Kidney tubule cell (primary cell): Measurements from ENCODE around the gene TFF2.

Experiments
- DNase-seq: peaks from one replicate; pipeline ENCODE4 v3.0.0-alpha.2; 2018; ENCODE audit warnings: low spot score

Gene TFF2

DNA sequence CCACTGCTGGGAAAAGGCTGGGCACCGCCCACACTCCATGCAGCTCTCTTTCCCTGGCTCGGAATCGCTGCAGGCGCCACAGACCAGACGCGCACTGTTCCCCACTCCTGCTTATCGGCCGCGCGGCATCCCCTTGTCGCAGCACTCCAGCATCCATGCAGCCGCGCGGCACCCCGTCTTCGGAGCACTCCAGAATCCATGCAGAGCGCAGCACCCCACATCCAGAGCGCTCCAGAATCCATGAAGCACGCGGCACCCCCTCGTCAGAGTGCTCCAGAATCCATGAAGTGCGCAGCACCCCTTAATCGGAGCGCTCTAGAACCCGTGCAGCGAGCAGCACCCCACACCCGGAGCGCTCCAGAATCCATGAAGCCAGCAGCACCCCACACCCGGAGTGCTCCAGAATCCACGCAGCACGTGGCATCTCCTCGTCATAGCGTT, 45.1 kb downstream of the TFF2 start:
- no peak for DNase-seq

DNA sequence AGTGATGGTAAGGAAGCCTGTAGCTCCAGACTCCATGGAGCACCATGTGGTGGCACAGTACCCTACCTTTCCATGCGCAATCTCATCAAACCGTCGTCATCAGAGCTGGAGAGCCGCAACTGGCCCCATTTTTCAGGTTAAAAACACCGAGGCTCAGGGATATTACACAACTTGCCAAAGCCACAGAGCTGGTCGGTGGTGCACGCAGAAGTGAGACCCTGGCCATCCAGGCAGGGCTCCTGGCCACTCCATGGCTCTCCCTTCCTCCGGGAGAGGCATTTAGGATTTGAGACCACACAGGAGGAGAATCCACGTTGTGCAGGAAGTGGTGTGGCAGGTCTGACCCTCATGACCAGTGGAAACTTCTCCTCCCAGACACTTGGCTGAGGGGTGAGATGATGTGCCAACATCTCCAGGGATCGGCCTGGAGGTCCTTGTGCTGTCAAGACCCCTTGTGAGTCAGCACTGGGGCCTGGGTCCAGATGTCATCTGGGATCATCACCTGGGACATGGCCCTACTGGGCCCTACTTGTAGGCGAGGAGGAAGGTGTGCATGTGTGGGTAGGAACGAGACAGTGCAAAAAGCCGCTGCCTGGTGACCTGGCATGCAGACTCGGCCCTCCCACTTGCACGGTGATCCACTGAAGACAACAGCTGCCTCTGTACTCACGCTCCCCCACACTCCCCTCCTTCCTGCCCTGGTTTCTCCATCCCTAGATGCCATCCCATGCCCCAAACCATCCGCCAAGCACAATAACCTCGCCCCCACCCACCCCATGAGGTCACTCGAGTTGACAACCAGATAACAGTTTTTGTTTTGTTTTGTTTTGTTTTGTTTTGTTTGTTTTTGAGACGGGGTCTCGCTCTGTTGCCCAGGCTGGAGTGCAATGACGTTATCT, 46.0 kb downstream of the TFF2 start:
- DNase-seq = no peak

DNA sequence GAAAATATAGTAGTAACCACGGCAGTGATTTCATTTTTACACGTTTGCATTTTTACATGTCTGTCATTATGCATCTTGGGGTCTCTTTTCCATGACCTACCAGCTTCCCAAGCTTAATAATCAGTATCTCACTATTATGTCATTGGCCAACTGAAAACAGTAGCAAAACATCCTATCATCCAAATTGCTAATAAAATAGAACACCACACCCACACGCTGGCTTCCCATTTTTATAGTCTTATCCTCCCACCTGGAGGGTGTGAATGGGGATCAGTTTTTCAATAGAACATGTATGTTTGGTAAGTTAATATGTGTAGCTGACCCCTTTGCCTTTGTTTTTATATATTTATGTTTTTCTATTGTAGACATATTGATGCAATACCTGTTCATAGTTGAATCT, 47.4 kb downstream of the TFF2 start:
- DNase-seq = no peak

DNA sequence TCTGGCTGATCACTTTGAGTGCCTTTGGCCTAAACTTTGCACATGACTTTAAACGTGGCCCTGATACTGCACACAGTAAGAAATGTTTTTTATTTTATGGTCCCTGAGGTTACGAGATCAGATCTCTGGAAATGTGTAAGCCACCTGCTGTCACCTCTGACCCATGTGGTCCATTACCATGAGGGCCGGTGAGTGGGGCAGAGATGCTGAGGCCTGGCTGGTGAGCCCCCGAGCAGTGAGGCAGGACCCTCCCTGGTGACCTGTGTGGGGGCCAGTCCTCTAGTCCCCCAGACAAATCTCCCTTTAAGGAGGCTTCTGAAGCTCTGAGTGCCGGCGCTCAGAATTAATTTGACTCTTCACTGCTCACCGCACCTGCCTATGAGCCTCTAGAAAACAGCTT, 48.0 kb downstream of the TFF2 start:
- DNase-seq = no peak

DNA sequence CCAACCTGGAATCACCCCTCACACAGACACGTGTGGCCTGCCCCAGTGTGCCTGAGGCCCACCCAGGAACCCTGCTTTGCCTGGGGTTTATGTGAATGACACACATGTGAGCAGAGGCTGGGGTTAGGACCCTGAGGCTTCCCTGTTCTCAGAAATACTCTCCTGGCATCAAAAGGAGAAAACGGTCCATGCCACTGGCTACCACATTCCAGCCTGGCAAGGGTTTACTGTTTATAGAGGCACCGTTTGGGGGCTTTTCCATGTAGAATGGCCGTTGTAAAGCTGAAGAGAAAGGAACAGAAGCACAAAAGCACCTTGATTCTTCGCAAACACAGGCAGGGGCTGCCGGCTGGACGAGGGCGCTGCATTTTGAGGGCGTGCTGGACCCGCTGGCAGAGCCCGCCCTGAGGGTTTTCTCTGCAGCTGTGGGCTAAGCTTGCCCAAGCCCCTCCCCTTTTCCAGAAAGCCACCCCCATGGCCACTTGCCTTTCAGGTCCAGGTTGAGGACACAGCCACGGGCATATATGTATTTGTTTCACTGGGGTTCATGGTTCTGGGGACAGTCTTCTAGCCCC, 48.6 kb downstream of the TFF2 start:
- no peak for DNase-seq

DNA sequence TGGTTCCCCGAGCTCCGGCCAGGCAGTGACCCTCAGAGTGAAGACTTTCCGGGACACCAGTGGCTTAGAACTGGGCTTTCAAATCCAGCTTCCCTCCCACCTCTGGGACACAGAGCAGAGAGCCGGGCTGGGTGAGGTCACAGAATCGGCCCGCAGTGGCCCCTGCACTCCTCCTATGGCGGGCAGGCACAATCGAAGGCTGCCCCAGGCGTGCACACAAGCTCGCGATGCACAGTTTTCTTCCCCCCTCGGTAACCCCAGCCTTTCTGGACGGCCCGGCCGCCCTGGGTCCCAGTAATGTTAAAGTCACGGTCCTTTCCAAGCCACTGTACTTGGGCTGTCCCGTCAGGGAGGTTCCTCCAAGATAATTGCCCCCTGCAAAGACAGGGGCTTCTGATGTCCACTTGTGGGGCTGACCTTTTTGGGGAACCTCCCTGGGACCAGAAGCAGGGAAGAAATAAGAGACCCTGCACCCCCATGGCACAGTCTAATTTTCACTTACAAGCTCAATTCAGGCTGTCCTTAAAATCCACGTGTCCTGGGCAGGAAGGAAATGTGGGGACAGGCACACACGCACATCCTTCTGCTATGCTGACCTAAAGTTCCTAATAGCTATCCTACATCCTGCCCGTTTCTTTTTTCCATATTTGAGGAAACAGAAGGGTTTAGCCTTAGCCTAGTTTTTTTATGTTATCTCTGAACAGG, 49.3 kb downstream of the TFF2 start:
- no peak for DNase-seq

DNA sequence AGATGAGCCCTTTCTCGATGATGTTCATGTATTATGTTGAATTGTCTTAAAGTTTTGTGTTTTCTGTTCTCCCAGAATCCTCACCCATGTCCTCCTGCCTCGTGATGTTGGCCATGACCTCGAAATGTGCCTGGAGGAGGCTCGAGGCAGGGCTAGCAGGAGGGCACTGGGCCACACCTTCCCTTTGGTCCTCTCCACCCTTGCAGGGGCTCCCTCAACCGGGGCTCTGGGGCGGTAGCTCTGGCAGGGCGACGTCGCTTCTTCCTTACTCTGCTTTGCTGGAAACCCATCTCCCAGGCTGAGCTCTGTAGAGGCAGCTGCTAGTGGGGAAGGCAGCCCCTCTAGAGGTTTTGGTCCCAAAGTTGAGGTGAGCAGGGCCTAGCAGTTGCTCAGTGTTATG, 49.8 kb downstream of the TFF2 start:
- no peak for DNase-seq

DNA sequence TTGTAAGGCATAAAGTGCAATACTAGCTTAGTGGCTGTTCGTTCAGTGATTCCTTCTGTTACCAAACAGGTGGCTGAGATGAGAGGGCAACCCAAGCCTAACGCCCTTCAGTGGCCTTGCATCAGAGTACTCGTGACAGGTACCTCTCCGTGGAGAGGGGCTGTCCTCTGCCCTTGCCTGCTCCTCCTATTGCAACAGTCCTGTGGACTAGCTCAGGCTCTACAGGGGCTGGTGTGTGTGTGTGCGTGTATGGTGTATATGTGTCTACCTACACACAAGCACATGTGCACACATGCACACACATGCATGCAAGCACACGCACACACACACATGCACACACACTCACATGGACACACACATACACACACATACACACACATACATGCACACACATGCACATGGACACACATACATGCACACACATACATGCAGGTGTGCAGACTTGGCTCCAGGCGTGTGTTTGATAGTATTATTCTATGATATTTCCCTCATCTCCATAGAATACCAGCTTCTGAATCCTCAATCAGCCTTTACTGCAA, 50.7 kb downstream of the TFF2 start:
- no peak for DNase-seq

DNA sequence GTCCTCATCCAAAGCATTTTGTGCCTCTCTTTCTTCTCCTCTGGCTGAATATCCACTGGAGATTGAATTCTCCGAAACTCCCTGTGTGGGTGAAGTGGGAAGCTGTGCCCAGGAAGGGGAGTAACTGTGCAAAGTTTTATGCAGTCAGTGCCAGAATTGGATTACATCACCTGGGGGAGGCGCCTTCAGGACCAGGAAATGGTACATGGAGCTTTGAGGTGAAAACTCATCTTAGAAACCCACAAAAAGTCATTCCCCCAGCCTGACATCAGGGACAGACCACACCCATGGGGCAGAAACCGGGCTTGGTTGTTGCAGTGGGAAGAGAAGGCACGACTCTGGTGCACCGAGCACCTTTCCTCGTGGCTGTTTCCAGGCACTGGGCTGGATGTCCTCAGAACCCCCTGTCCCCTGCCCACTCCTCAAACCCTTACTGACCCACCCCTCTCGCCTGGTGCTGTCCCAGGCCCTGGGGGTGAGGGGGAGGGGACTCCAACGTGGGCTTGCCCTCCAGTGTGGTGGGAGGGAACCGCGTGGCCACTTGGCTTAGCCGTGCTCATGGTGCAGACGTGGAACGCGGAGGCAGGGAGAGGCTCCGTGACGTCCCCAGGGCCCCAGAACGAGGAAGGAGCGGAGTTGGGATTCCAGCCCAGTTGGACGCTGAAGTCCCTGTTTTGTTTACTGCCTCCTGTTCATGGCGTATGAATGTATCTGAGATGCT, 51.3 kb downstream of the TFF2 start:
- peak; percentile 31 for DNase-seq

DNA sequence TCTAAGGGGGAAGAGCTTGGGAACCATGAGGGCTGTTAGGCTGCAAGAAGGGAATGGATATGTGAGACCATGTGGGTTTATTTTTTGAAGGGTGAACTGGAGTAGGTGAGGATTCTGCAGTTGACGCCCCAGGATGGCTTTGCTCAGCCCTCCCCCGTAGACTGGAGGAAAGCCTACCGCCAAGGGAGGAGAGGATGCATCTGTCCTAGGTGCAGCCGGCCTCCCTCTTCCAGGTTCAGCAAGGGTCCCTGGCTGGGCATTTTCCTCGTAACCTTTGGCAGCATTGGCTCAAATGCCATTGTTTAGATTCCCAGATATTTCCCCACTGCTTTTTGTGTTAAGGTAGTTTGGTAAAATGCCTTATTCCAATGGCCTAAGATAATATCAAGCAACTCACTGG, 52.1 kb downstream of the TFF2 start:
- no peak for DNase-seq

DNA sequence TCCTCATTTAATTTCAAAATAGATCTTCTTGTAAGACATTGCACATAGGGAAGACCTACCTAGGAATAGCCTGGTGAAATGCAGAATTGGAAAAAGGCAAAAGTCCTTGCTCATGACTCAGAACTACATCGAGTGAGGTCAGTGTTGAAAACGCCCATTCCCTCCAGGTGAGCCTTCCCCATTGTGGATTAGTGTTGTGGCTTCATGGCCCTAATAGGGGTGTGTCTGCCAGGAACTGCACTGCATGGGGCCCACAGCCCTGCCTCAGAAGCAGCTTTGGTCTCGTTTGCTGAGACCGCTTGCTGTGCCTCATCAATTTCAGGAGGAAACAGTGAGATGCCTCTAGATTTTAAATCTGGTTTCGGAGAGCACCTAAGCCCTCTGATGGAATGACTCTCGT, 52.6 kb downstream of the TFF2 start:
- no peak for DNase-seq

DNA sequence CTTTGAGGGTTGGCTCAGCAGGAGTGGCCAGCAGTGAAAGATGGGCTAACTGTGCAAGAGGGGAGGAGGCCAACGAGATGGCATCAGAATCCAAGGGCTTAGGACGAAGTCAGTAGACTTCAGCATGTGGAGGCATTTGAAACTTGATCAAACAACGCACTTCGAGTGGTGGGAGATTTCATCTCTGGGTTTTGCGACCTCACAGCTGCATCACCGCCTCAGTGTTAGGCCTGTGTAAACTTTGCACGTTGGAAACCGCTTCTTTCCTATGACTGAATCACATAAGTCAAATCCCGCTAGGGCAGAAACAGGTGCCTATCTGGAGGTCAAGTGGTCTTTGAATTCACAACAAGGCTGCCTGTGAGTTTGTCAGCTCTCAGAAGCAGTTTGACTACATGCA, 53.4 kb downstream of the TFF2 start:
- no peak for DNase-seq

DNA sequence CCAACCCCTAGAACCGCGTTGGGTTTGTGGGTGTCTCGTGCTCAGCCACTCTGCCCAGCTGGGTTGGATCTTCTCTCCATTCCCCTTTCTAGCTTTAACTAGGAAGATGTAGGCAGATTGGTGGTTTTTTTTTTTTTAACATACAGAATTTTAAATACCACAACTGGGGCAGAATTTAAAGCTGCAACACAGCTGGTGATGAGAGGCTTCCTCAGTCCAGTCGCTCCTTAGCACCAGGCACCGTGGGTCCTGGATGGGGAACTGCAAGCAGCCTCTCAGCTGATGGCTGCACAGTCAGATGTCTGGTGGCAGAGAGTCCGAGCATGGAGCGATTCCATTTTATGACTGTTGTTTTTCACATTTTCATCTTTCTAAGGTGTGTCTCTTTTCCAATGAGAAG, 54.3 kb downstream of the TFF2 start:
- no peak for DNase-seq
